Skeletal muscle satellite cell (primary cell): ENCODE data around the gene CTNNA2.
"Not testable (repeated sequence)": the region's sequence is repeated elsewhere in the genome, so short reads cannot be mapped to it uniquely, and the experiment has no call there.

Experiments
- H3K27me3 ChIP-seq: 2 replicates; pipeline ENCODE4 v1.7.0; 2013; ENCODE audit warnings: low read length; ENCODE audit not compliant: control insufficient read depth, insufficient read depth
- H3K36me3 ChIP-seq: 2 replicates; pipeline ENCODE4 v1.7.0; 2013; ENCODE audit warnings: mild to moderate bottlenecking, control low read depth, low read length; ENCODE audit not compliant: insufficient read depth
- H3K4me1 ChIP-seq: 2 replicates; pipeline ENCODE4 v1.7.0; 2013; ENCODE audit warnings: low read length; ENCODE audit not compliant: control insufficient read depth, insufficient read depth
- H3K4me2 ChIP-seq: 2 replicates; pipeline ENCODE4 v1.7.0; 2013; ENCODE audit warnings: mild to moderate bottlenecking, low read length
- H3K4me3 ChIP-seq: 2 replicates; pipeline ENCODE4 v1.7.0; 2013; ENCODE audit warnings: low read length
- H3K9ac ChIP-seq: 2 replicates; pipeline ENCODE4 v1.7.0; 2013; ENCODE audit warnings: mild to moderate bottlenecking, low read depth, low read length, moderate library complexity
- H3K9me3 ChIP-seq: replicated peaks from 2 replicates; pipeline ENCODE4 v1.7.0; 2013; ENCODE audit warnings: mild to moderate bottlenecking, control low read depth, low read length

Gene CTNNA2

GRCh38 chr2:80136338-80136737 lies 623.5 kb downstream of the CTNNA2 start:
- H3K9ac ChIP-seq, result no peak overlapping the region

GRCh38 chr2:80139001-80139400 lies 626.1 kb downstream of the CTNNA2 start:
- Histone ChIP-seq H3K4me2 (no peak overlapping the region), H3K27me3 (no peaks in the 10 kb centered on the region), H3K4me3 (no peak overlapping the region), H3K9ac (no peak overlapping the region), H3K36me3 (no peaks in the 10 kb centered on the region), H3K4me1 (no peaks in the 10 kb centered on the region), H3K9me3 (no peaks in the 10 kb centered on the region)

More at GRCh38 chr2:80136338-80136737, 623.5 kb downstream of the CTNNA2 start:
- Histone ChIP-seq H3K27me3 (no peaks in the 10 kb centered on the region), H3K36me3 (no peaks in the 10 kb centered on the region), H3K4me2 (no peak overlapping the region), H3K4me3 (no peak overlapping the region), H3K4me1 (no peaks in the 10 kb centered on the region), H3K9me3 (no peaks in the 10 kb centered on the region)

GRCh38 chr2:80141007-80141726 lies 628.3 kb downstream of the CTNNA2 start:
- no peaks in the 10 kb centered on the region for H3K27me3 ChIP-seq
- H3K4me3 ChIP-seq, result no peak overlapping the region
- H3K4me1 ChIP-seq, result no peaks in the 10 kb centered on the region
- H3K36me3 ChIP-seq, result no peaks in the 10 kb centered on the region
- no peak overlapping the region for H3K4me2 ChIP-seq
- H3K9ac ChIP-seq, result no peak overlapping the region
- no peaks in the 10 kb centered on the region for H3K9me3 ChIP-seq

GRCh38 chr2:80145499-80145898 lies 632.6 kb downstream of the CTNNA2 start:
- H3K27me3 ChIP-seq, result no peaks in the 10 kb centered on the region
- no peak overlapping the region for H3K9ac ChIP-seq
- H3K4me1 ChIP-seq, result no peaks in the 10 kb centered on the region
- H3K4me2 ChIP-seq, result no peak overlapping the region
- no peaks in the 10 kb centered on the region for H3K36me3 ChIP-seq
- H3K9me3 ChIP-seq, result no peaks in the 10 kb centered on the region
- H3K4me3 ChIP-seq, result no peak overlapping the region

- not testable (repeated sequence) for H3K36me3 ChIP-seq, H3K27me3 ChIP-seq, H3K4me3 ChIP-seq, H3K9ac ChIP-seq, H3K4me1 ChIP-seq, H3K4me2 ChIP-seq, H3K9me3 ChIP-seq
Measured at GRCh38 chr2:80146757-80147156, 633.9 kb downstream of the CTNNA2 start.

- Histone ChIP-seq H3K4me2 (no peak overlapping the region), H3K36me3 (no peaks in the 10 kb centered on the region), H3K9ac (no peak overlapping the region), H3K4me1 (no peaks in the 10 kb centered on the region), H3K9me3 (no peaks in the 10 kb centered on the region), H3K4me3 (no peak overlapping the region), H3K27me3 (no peaks in the 10 kb centered on the region)
Measured at GRCh38 chr2:80147690-80148089, 634.8 kb downstream of the CTNNA2 start.

- no peak overlapping the region for H3K4me3 ChIP-seq
- H3K4me1 ChIP-seq, result no peaks in the 10 kb centered on the region
- no peaks in the 10 kb centered on the region for H3K36me3 ChIP-seq
- no peak overlapping the region for H3K9ac ChIP-seq
- no peak overlapping the region for H3K4me2 ChIP-seq
- H3K9me3 ChIP-seq, result no peaks in the 10 kb centered on the region
- no peaks in the 10 kb centered on the region for H3K27me3 ChIP-seq
Measured at GRCh38 chr2:80148906-80149305, 636.1 kb downstream of the CTNNA2 start.

GRCh38 chr2:80149991-80150390 lies 637.1 kb downstream of the CTNNA2 start:
- H3K9ac ChIP-seq, result no peak overlapping the region
- H3K9me3 ChIP-seq, result no peaks in the 10 kb centered on the region

GRCh38 chr2:80151248-80151647 lies 638.4 kb downstream of the CTNNA2 start:
- no peaks in the 10 kb centered on the region for H3K9me3 ChIP-seq
- H3K4me1 ChIP-seq, result no peaks in the 10 kb centered on the region
- H3K27me3 ChIP-seq, result no peaks in the 10 kb centered on the region
- H3K9ac ChIP-seq, result no peak overlapping the region
- H3K4me3 ChIP-seq, result no peak overlapping the region
- no peak overlapping the region for H3K4me2 ChIP-seq
- H3K36me3 ChIP-seq, result no peaks in the 10 kb centered on the region

More at GRCh38 chr2:80149991-80150390, 637.1 kb downstream of the CTNNA2 start:
- Histone ChIP-seq H3K4me1 (no peaks in the 10 kb centered on the region), H3K4me3 (no peak overlapping the region), H3K4me2 (no peak overlapping the region), H3K36me3 (no peaks in the 10 kb centered on the region), H3K27me3 (no peaks in the 10 kb centered on the region)

GRCh38 chr2:80151651-80152050 lies 638.8 kb downstream of the CTNNA2 start:
- Histone ChIP-seq H3K4me2 (no peak overlapping the region), H3K9me3 (no peaks in the 10 kb centered on the region), H3K9ac (no peak overlapping the region), H3K36me3 (no peaks in the 10 kb centered on the region), H3K4me1 (no peaks in the 10 kb centered on the region), H3K4me3 (no peak overlapping the region), H3K27me3 (no peaks in the 10 kb centered on the region)

GRCh38 chr2:80153151-80153550 lies 640.3 kb downstream of the CTNNA2 start:
- Histone ChIP-seq H3K4me2 (no peak overlapping the region), H3K9ac (no peak overlapping the region), H3K4me1 (no peaks in the 10 kb centered on the region), H3K4me3 (no peak overlapping the region), H3K27me3 (no peaks in the 10 kb centered on the region), H3K9me3 (no peaks in the 10 kb centered on the region), H3K36me3 (no peaks in the 10 kb centered on the region)

GRCh38 chr2:80153768-80154167 lies 640.9 kb downstream of the CTNNA2 start:
- Histone ChIP-seq H3K9me3 (no peaks in the 10 kb centered on the region), H3K4me3 (no peak overlapping the region), H3K9ac (no peak overlapping the region), H3K4me2 (no peak overlapping the region), H3K27me3 (no peaks in the 10 kb centered on the region), H3K4me1 (no peaks in the 10 kb centered on the region), H3K36me3 (no peaks in the 10 kb centered on the region)
